Kidney (tissue), 14 donors: ENCODE measurements around the gene GPC1. TPM values are rescaled to one million over a fixed set of nuclear protein-coding genes. Genes with fewer than 3 reads are reported as not detected.

Experiments used
- DNase-seq, 5 donors: peaks; one replicate each; pipeline ENCODE4 v3.0.0-alpha.2; 2013 to 2020
- FAIRE-seq: peaks from 2 replicates; lab custom pipeline; 2012; peaks lifted over from hg19 to GRCh38; lab: Jason Lieb, UNC
- H3K27ac ChIP-seq, 2 donors: one replicate each; pipeline ENCODE4 v1.7.0; 2013; ENCODE audit warnings: low read depth in 2 of 2, low read length in 2 of 2, inconsistent platforms in 1 of 2
- H3K27me3 ChIP-seq: one replicate; pipeline ENCODE4 v1.7.1; 2013; ENCODE audit warnings: low read length, inconsistent platforms; ENCODE audit not compliant: control insufficient read depth, insufficient read depth
- H3K36me3 ChIP-seq, 3 donors: one replicate each; pipeline versions ENCODE4 v1.7.0 to v1.7.1; 2013; ENCODE audit warnings: low read length in 3 of 3, control low read depth in 1 of 3, inconsistent platforms in 1 of 3; ENCODE audit not compliant: insufficient read depth in 3 of 3, control insufficient read depth in 2 of 3
- H3K4me1 ChIP-seq, 3 donors: one replicate each; pipeline versions ENCODE4 v1.7.0 to v1.7.1; 2013; ENCODE audit warnings: low read length in 3 of 3, inconsistent platforms in 1 of 3, low read depth in 1 of 3; ENCODE audit not compliant: control insufficient read depth in 2 of 3, insufficient read depth in 2 of 3
- H3K4me3 ChIP-seq, 3 donors: one replicate each; pipeline versions ENCODE4 v1.7.0 to v1.8.1; 2013; ENCODE audit warnings: low read length in 3 of 3, control low read depth in 1 of 3, inconsistent platforms in 1 of 3
- H3K9ac ChIP-seq, 3 donors: one replicate each; pipeline versions ENCODE4 v1.7.0 to v1.7.1; 2013; ENCODE audit warnings: low read length in 3 of 3, control low read depth in 1 of 3, inconsistent platforms in 1 of 3
- H3K9me3 ChIP-seq, 3 donors: one replicate each; pipeline versions ENCODE4 v1.7.0 to v1.7.1; 2013; ENCODE audit warnings: low read length in 3 of 3, control low read depth in 1 of 3, inconsistent platforms in 1 of 3; ENCODE audit not compliant: control insufficient read depth in 2 of 3, insufficient read depth in 1 of 3
- CTCF ChIP-seq: IDR thresholded peaks from 3 replicates; pipeline ENCODE4 v1.5.1; 2012; ENCODE audit warnings: mild to moderate bottlenecking, moderate library complexity, borderline replicate concordance; ENCODE audit not compliant: insufficient read depth; ENCODE audit errors: extremely low read depth
- intact Hi-C: fragments of 100-400 bp; cut with DNase I; formaldehyde crosslinking; loops from one replicate; pipeline ENCODE4 v1.11.1; 2022
- polyA plus RNA-seq: library from polyadenylated mRNA; stranded (reverse); fragments of 350-450 nt; fragmentation: Illumina TruSeq; extraction: RNeasy Lipid Tissue Mini Kit (QIAGEN cat#74804); gene quantifications from one replicate; pipeline ENCODE4 v1.2.3, GENCODE V29; 2014; ENCODE audit warnings: low read depth, low replicate concordance; ENCODE audit not compliant: insufficient read depth
- total RNA-seq: library from RNA; stranded (reverse); fragmentation: NEBNext Ultra II Directional; extraction: Animal tissue kit (Norgen Biotek cat#: 25700); gene quantifications from one replicate; pipeline ENCODE4 v1.2.1, GENCODE V29; 2021
- donor health status: control.
- donor health status: control.
- donor health status: control.
- donor health status: control.
- donor health status: control.
- donor health status: DM: yes; HTN: yes; CAD: no.
- donor health status: Normal renal cell carcinoma (clear cell type).

Gene GPC1
- total and polyA plus RNA-seq, 2 donors from 2014 or later: 18.4 to 124 TPM

- no peaks in the 10 kb centered on the region for H3K27me3 ChIP-seq
- no peak for TF ChIP-seq CTCF
- no peaks in the 10 kb centered on the region for H3K36me3 ChIP-seq
- no peak overlapping the region for H3K9ac ChIP-seq
- no peaks in the 10 kb centered on the region for H3K4me1 ChIP-seq
- H3K27ac ChIP-seq: no peak overlapping the region
- intact Hi-C loops: no loop called here
- FAIRE-seq (no peak), DNase-seq (peak in 2 of 5 donors; percentile 18 to 51)
- H3K4me3 ChIP-seq: no peak overlapping the region
- no peaks in the 10 kb centered on the region for H3K9me3 ChIP-seq
These were observed 24.0 kb upstream of the GPC1 start for GRCh38 chr2:240411261-240412160.

- FAIRE-seq: no peak
- no peaks in the 10 kb centered on the region for H3K4me1 ChIP-seq
- no peaks in the 10 kb centered on the region for H3K9me3 ChIP-seq
- no peaks in the 10 kb centered on the region for H3K36me3 ChIP-seq
- no peak overlapping the region for H3K4me3 ChIP-seq
- no peak overlapping the region for H3K27ac ChIP-seq
- peak in 3 of 5 donors; percentile 37 to 64 (median 44) for DNase-seq
- no peak for TF ChIP-seq CTCF
- intact Hi-C loops: no loop called here
- H3K9ac ChIP-seq: no peak overlapping the region
- H3K27me3 ChIP-seq: no peaks in the 10 kb centered on the region
These were observed 23.1 kb upstream of the GPC1 start for GRCh38 chr2:240412211-240412861.

GRCh38 chr2:240412975-240413812 lies 22.3 kb upstream of the GPC1 start:
- Histone ChIP-seq H3K36me3 (no peaks in the 10 kb centered on the region), H3K9me3 (no peaks in the 10 kb centered on the region), H3K9ac (no peak overlapping the region), H3K27me3 (no peaks in the 10 kb centered on the region), H3K27ac (no peak overlapping the region), H3K4me1 (no peaks in the 10 kb centered on the region), H3K4me3 (no peak overlapping the region)
- DNase-seq: peak in 2 of 5 donors; percentile 28 to 62
- TF ChIP-seq CTCF: no peak
- no peak for FAIRE-seq
- intact Hi-C loops: no loop called here
